Natural killer cell (primary cell): ENCODE measurements around the gene ARHGEF39. TPM values are rescaled to one million over a fixed set of nuclear protein-coding genes. Genes with fewer than 3 reads are reported as not detected.

Source experiments
- ATAC-seq, 3 donors: fragments of 150-1000 bp in 2 of 3; fragments of 200-7000 bp in 1 of 3; cut with Tn5 transposase; 1 replicate in 1 of 3; 2 replicates in 2 of 3; pipeline ENCODE4 v1.10.0; 2021; ENCODE audit warnings: mild to moderate bottlenecking in 2 of 3, moderate library complexity in 2 of 3
- DNase-seq, 2 donors: peaks; one replicate each; pipeline versions ENCODE4 v3.0.0 to v3.0.0-alpha.2; 2013 to 2021; ENCODE audit warnings: mixed read lengths in 1 of 2
- H3K27ac ChIP-seq: one replicate; pipeline ENCODE4 v1.5.1; 2013; ENCODE audit warnings: mild to moderate bottlenecking, low read length
- H3K27me3 ChIP-seq: one replicate; pipeline ENCODE4 v1.6.1; 2013; ENCODE audit warnings: low read length; ENCODE audit not compliant: control insufficient read depth, insufficient read depth
- H3K36me3 ChIP-seq: one replicate; pipeline ENCODE4 v1.6.1; 2013; ENCODE audit warnings: low read length; ENCODE audit not compliant: control insufficient read depth, insufficient read depth
- H3K4me1 ChIP-seq: one replicate; pipeline ENCODE4 v1.6.1; 2013; ENCODE audit warnings: low read length; ENCODE audit not compliant: control insufficient read depth, insufficient read depth
- H3K4me3 ChIP-seq: one replicate; pipeline ENCODE4 v1.5.1; 2013; ENCODE audit warnings: low read length
- H3K9me3 ChIP-seq: one replicate; pipeline ENCODE4 v1.6.1; 2013; ENCODE audit warnings: low read length; ENCODE audit not compliant: control insufficient read depth, insufficient read depth
- H3K27ac Mint-ChIP-seq, 2 donors: one replicate each; pipeline ENCODE4 v1.8.0; 2022; ENCODE audit warnings: mild to moderate bottlenecking in 2 of 2, mixed read lengths in 2 of 2, moderate library complexity in 1 of 2
- H3K27me3 Mint-ChIP-seq, 2 donors: one replicate each; pipeline ENCODE4 v1.8.0; 2022; ENCODE audit warnings: low read depth in 2 of 2, mixed read lengths in 2 of 2
- H3K36me3 Mint-ChIP-seq: one replicate; pipeline ENCODE4 v1.8.0; 2022; ENCODE audit warnings: mixed read lengths
- H3K4me1 Mint-ChIP-seq, 2 donors: one replicate each; pipeline ENCODE4 v1.8.0; 2022; ENCODE audit warnings: mixed read lengths in 2 of 2
- H3K4me3 Mint-ChIP-seq: one replicate; pipeline ENCODE4 v1.8.0; 2022; ENCODE audit warnings: mild to moderate bottlenecking, moderate library complexity, mixed read lengths
- H3K9me3 Mint-ChIP-seq, 2 donors: one replicate each; pipeline ENCODE4 v1.8.0; 2022; ENCODE audit warnings: mixed read lengths in 2 of 2
- CTCF ChIP-seq: fragments of 200-600 bp; IDR thresholded peaks from one replicate; pipeline ENCODE4 v1.8.0; 2022; ENCODE audit warnings: antibody characterized with exemption
- WGBS: methylation state at CpG from one replicate; pipeline ENCODE4 v1.1.7; 2013; ENCODE audit warnings: missing lambda C conversion rate; ENCODE audit not compliant: insufficient coverage; 5-methylcytosine and 5-hydroxymethylcytosine counted together
- intact Hi-C: fragments of 100-400 bp; cut with micrococcal nuclease; formaldehyde crosslinking; loops from one replicate; pipeline ENCODE4 v1.14.2; 2022
- total RNA-seq, 4 donors: library from RNA; stranded (reverse); fragments of 120-200 nt in 1 of 4; gene quantifications; one replicate each; pipeline versions ENCODE4 v1.2.3 to v1.2.4, GENCODE V29; 2013 to 2022

Gene ARHGEF39
- total RNA-seq, 3 donors from 2014 or later (not counting 1 experiment from before 2014, with no cell fraction given) = 1.3 to 3.2 (median 1.5) TPM

- H3K9me3 ChIP-seq = no peaks in the 10 kb centered on the region
- peak overlapping the region; percentile 82 for H3K27ac ChIP-seq
- Mint-ChIP-seq H3K9me3 (no peaks in the 10 kb centered on the region), H3K4me3 (peak overlapping the region; percentile 83), H3K27ac (peak overlapping the region; percentile 94 to 95), H3K27me3 (peaks cover 3 to 8% of the 10 kb centered on the region in 2 donors), H3K36me3 (peaks cover 6% of the 10 kb centered on the region), H3K4me1 (peaks cover 68 to 86% of the 10 kb centered on the region in 2 donors)
- ATAC-seq (peak in 1 of 3 donors; percentile 8), DNase-seq (peak in 1 of 2 donors; percentile 77)
- intact Hi-C loops = no loop called here
- peaks cover 80% of the 10 kb centered on the region for H3K4me1 ChIP-seq
- WGBS = 38% methylated on average over 3 of the region's 3 CpGs
- H3K36me3 ChIP-seq = peaks cover 13% of the 10 kb centered on the region
- H3K4me3 ChIP-seq = no peak overlapping the region
- TF ChIP-seq CTCF = no peak
- no peaks in the 10 kb centered on the region for H3K27me3 ChIP-seq
Measured at GRCh38 chr9:35661756-35662350, 3.1 kb downstream of the ARHGEF39 start.

- Mint-ChIP-seq H3K4me3 (peak overlapping the region; percentile 37), H3K9me3 (no peaks in the 10 kb centered on the region)
Measured at GRCh38 chr9:35660966-35661415, 4.0 kb downstream of the ARHGEF39 start.

GRCh38 chr9:35659340-35659739, 5.7 kb downstream of the ARHGEF39 start:
- H3K4me1 ChIP-seq = peaks cover 79% of the 10 kb centered on the region
- peak overlapping the region; percentile 82 for H3K4me3 ChIP-seq
- H3K27ac ChIP-seq = peak overlapping the region; percentile 99
- peaks cover 3 to 8% of the 10 kb centered on the region in 2 donors for H3K27me3 Mint-ChIP-seq
- intact Hi-C loops = loop anchor here (2.0 kb wide), 2 partner anchors 43 to 73 kb away; partner anchors contain the start of genes CREB3 and TLN1
- peaks cover 72 to 84% of the 10 kb centered on the region in 2 donors for H3K4me1 Mint-ChIP-seq
- H3K9me3 Mint-ChIP-seq = no peaks in the 10 kb centered on the region
- WGBS = 20% methylated on average over 3 of the region's 3 CpGs
- no peaks in the 10 kb centered on the region for H3K9me3 ChIP-seq
- DNase-seq (peak in 1 of 2 donors; percentile 46), ATAC-seq (no peak)
- no peak for TF ChIP-seq CTCF
- peaks cover 6% of the 10 kb centered on the region for H3K36me3 Mint-ChIP-seq
- peak overlapping the region; percentile 95 to 100 for H3K27ac Mint-ChIP-seq
- H3K27me3 ChIP-seq = no peaks in the 10 kb centered on the region
- H3K36me3 ChIP-seq = peaks cover 13% of the 10 kb centered on the region
- H3K4me3 Mint-ChIP-seq = peak overlapping the region; percentile 97

More at GRCh38 chr9:35660966-35661415, 4.0 kb downstream of the ARHGEF39 start:
- no peaks in the 10 kb centered on the region for H3K27me3 ChIP-seq
- peaks cover 89% of the 10 kb centered on the region for H3K4me1 ChIP-seq
- H3K9me3 ChIP-seq = no peaks in the 10 kb centered on the region
- H3K27me3 Mint-ChIP-seq = peaks cover 3 to 8% of the 10 kb centered on the region in 2 donors
- no peak overlapping the region for H3K4me3 ChIP-seq
- DNase-seq = no peak
- ATAC-seq = no peak
- peaks cover 6% of the 10 kb centered on the region for H3K36me3 Mint-ChIP-seq
- H3K36me3 ChIP-seq = peaks cover 13% of the 10 kb centered on the region
- TF ChIP-seq CTCF = no peak
- intact Hi-C loops = no loop called here
- H3K27ac ChIP-seq = peak overlapping the region; percentile 82
- 76% methylated on average over 9 of the region's 9 CpGs for WGBS
- H3K4me1 Mint-ChIP-seq = peaks cover 77 to 94% of the 10 kb centered on the region in 2 donors
- peak overlapping the region; percentile 94 to 95 for H3K27ac Mint-ChIP-seq

- Histone ChIP-seq H3K27me3 (no peaks in the 10 kb centered on the region), H3K36me3 (peaks cover 13% of the 10 kb centered on the region), H3K4me1 (peaks cover 75% of the 10 kb centered on the region), H3K4me3 (peak overlapping the region; percentile 82), H3K9me3 (no peaks in the 10 kb centered on the region), H3K27ac (peak overlapping the region; percentile 99)
- no peaks in the 10 kb centered on the region for H3K9me3 Mint-ChIP-seq
- H3K4me3 Mint-ChIP-seq = peak overlapping the region; percentile 97
- ATAC-seq = no peak
- H3K27me3 Mint-ChIP-seq = peaks cover 3 to 8% of the 10 kb centered on the region in 2 donors
- no peak for TF ChIP-seq CTCF
- H3K27ac Mint-ChIP-seq = peak overlapping the region; percentile 95 to 100
- H3K36me3 Mint-ChIP-seq = peaks cover 6% of the 10 kb centered on the region
- intact Hi-C loops = loop anchor here (1.0 to 2.0 kb wide), 5 partner anchors 37 to 156 kb away; partner anchors contain the start of genes CREB3, HINT2 and TLN1
- DNase-seq = no peak
- H3K4me1 Mint-ChIP-seq = peaks cover 68 to 79% of the 10 kb centered on the region in 2 donors
- 0% methylated on average over 2 of the region's 2 CpGs for WGBS
Measured at GRCh38 chr9:35658968-35659220, 6.1 kb downstream of the ARHGEF39 start.
